HCT116 (cell line): ENCODE measurements around the gene RALB.

Experiments used
- ATF3 ChIP-seq: IDR thresholded peaks from 2 replicates; pipeline ENCODE4 v1.6.1; 2012
- CTCF ChIP-seq, 3 experiments: fragments of 200-600 bp in 1 of 3; sonication (generic) in 1 of 3; IDR thresholded peaks in 2 of 3; conservative IDR thresholded peaks in 1 of 3; 2 replicates each; pipeline ENCODE4 v1.5.1; 2012 to 2017; ENCODE audit warnings: low read depth in 2 of 3, low read length in 2 of 3, antibody characterized with exemption in 1 of 3, borderline replicate concordance in 1 of 3, control low read depth in 1 of 3, mild to moderate bottlenecking in 1 of 3, mixed read lengths in 1 of 3, mixed run types in 1 of 3, moderate library complexity in 1 of 3; ENCODE audit not compliant: insufficient read depth in 1 of 3
- ELF1 ChIP-seq: IDR thresholded peaks from 2 replicates; pipeline ENCODE4 v1.6.1; 2012; ENCODE audit warnings: low read depth, borderline replicate concordance
- EZH2phosphoT487 ChIP-seq: fragments of 200-600 bp; IDR thresholded peaks from 2 replicates; pipeline ENCODE4 v1.6.1; 2018; ENCODE audit warnings: antibody characterized with exemption, borderline replicate concordance
- POLR2A ChIP-seq: IDR thresholded peaks from 2 replicates; pipeline ENCODE4 v1.7.0; 2011; ENCODE audit warnings: borderline replicate concordance; ENCODE audit not compliant: insufficient read depth, insufficient read length; ENCODE audit errors: extremely low read depth
- POLR2AphosphoS5 ChIP-seq: IDR thresholded peaks from 2 replicates; pipeline ENCODE4 v1.6.1; 2011; ENCODE audit warnings: mild to moderate bottlenecking, low read depth, low read length, moderate library complexity
- RAD21 ChIP-seq: IDR thresholded peaks from 2 replicates; pipeline ENCODE4 v1.6.1; 2012; ENCODE audit warnings: low read depth, mild to moderate bottlenecking
- ZFX ChIP-seq: fragments of 450-650 bp; IDR thresholded peaks from 2 replicates; pipeline ENCODE4 v1.6.1; 2017

GRCh38 chr2:120255986-120256650 lies 3.5 kb downstream of the RALB start:
- TF ChIP-seq POLR2AphosphoS5 (no peak), POLR2A (no peak), CTCF (IDR thresholded peaks at IDR 0.05 in 2 of 3, conservative IDR thresholded peaks at IDR 0.05 in 1 of 3; ENCODE audit: borderline replicate concordance in 1 of 3, insufficient read depth in 1 of 3, low read depth in 2 of 3, low read length in 2 of 3) (no peak), RAD21 (no peak), EZH2phosphoT487 (no peak), ZFX (no peak), ATF3 (no peak), ELF1 (no peak)
